WTC11 (cell line): Measurements from ENCODE around the gene NENF. TPM values are rescaled to one million over a fixed set of nuclear protein-coding genes. Genes with fewer than 3 reads are reported as not detected.

Source experiments
- ATAC-seq: fragments of 200-7000 bp; cut with Tn5 transposase; 2 replicates; pipeline ENCODE4 v1.10.0; 2021; ENCODE audit warnings: mild to moderate bottlenecking, moderate library complexity
- CTCF ChIA-PET: fragments of 300-600 bp; sonication (Branson Sonifier 250); formaldehyde crosslinking; loops from one replicate; lab custom pipeline; 2021; ENCODE audit warnings: antibody characterized with exemption; lab: Charles Lee
- POLR2A ChIA-PET: fragments of 350-600 bp; sonication (Branson Sonifier 250); formaldehyde crosslinking; loops from one replicate; lab custom pipeline; 2021; ENCODE audit warnings: antibody characterized with exemption; lab: Charles Lee
- DNase-seq: peaks from one replicate; pipeline ENCODE4 v3.0.0; 2021; ENCODE audit warnings: low spot score
- H3K27ac Mint-ChIP-seq: 2 replicates; pipeline ENCODE4 v1.8.0; 2021; ENCODE audit warnings: mixed read lengths
- H3K27me3 Mint-ChIP-seq: 2 replicates; pipeline ENCODE4 v1.8.0; 2021; ENCODE audit warnings: low read depth, mild to moderate bottlenecking, moderate library complexity, mixed read lengths
- H3K36me3 Mint-ChIP-seq: 2 replicates; pipeline ENCODE4 v1.8.0; 2021; ENCODE audit warnings: mixed read lengths
- H3K4me1 Mint-ChIP-seq: 2 replicates; pipeline ENCODE4 v1.8.0; 2022; ENCODE audit warnings: mixed read lengths
- H3K4me3 Mint-ChIP-seq: 2 replicates; pipeline ENCODE4 v1.8.0; 2021; ENCODE audit warnings: mild to moderate bottlenecking, moderate library complexity, mixed read lengths
- H3K9me3 Mint-ChIP-seq: 2 replicates; pipeline ENCODE4 v1.8.0; 2021; ENCODE audit warnings: mixed read lengths
- AFF4 ChIP-seq: sonication (generic); formaldehyde crosslinking; IDR thresholded peaks from 2 replicates; pipeline ENCODE4 v1.8.1; 2023; ENCODE audit warnings: mild to moderate bottlenecking, missing genetic modification reagents, borderline replicate concordance
- ATF1 ChIP-seq: sonication (generic); formaldehyde crosslinking; IDR thresholded peaks from 2 replicates; pipeline ENCODE4 v1.8.1; 2023; ENCODE audit warnings: mild to moderate bottlenecking, moderate library complexity, missing genetic modification reagents
- FOXJ3 ChIP-seq: sonication (generic); formaldehyde crosslinking; IDR thresholded peaks from 2 replicates; pipeline ENCODE4 v1.9.0; 2021; ENCODE audit warnings: missing genetic modification reagents, mild to moderate bottlenecking, borderline replicate concordance
- HMGA2 ChIP-seq: fragments of 250-450 bp; sonication (Bioruptor Pico); IDR thresholded peaks from 2 replicates; pipeline ENCODE4 v1.4.0; 2021; ENCODE audit warnings: mild to moderate bottlenecking, moderate library complexity
- JUN ChIP-seq: sonication (generic); formaldehyde crosslinking; IDR thresholded peaks from 2 replicates; pipeline ENCODE4 v1.8.0; 2023; ENCODE audit warnings: mild to moderate bottlenecking, missing genetic modification reagents
- MYBL2 ChIP-seq: sonication (generic); formaldehyde crosslinking; IDR thresholded peaks from 2 replicates; pipeline ENCODE4 v1.8.1; 2023; ENCODE audit warnings: mild to moderate bottlenecking, moderate library complexity, missing genetic modification reagents
- NR2C2 ChIP-seq: sonication (generic); formaldehyde crosslinking; IDR thresholded peaks from 2 replicates; pipeline ENCODE4 v1.8.0; 2022; ENCODE audit warnings: mild to moderate bottlenecking, missing genetic modification reagents
- PRDM15 ChIP-seq: sonication (generic); formaldehyde crosslinking; IDR thresholded peaks from 2 replicates; pipeline ENCODE4 v1.8.0; 2022; ENCODE audit warnings: missing genetic modification reagents
- RELA ChIP-seq: sonication (generic); formaldehyde crosslinking; IDR thresholded peaks from 2 replicates; pipeline ENCODE4 v1.8.1; 2022; ENCODE audit warnings: missing genetic modification reagents, mild to moderate bottlenecking, borderline replicate concordance
- TEAD4 ChIP-seq: sonication (generic); formaldehyde crosslinking; IDR thresholded peaks from 2 replicates; pipeline ENCODE4 v1.8.0; 2022; ENCODE audit warnings: mild to moderate bottlenecking, missing genetic modification reagents
- ZNF263 ChIP-seq: sonication (generic); formaldehyde crosslinking; IDR thresholded peaks from 2 replicates; pipeline ENCODE4 v1.8.1; 2022; ENCODE audit warnings: low read depth, mild to moderate bottlenecking, moderate library complexity, missing genetic modification reagents
- ZNF281 ChIP-seq: sonication (generic); formaldehyde crosslinking; IDR thresholded peaks from 2 replicates; pipeline ENCODE4 v1.8.0; 2023; ENCODE audit warnings: mild to moderate bottlenecking, missing genetic modification reagents
- total RNA-seq: library from RNA; stranded (reverse); gene quantifications from 3 replicates; pipeline ENCODE4 v1.2.3, GENCODE V29; 2021
- TF ChIP-seq, protein P1 (sequence below): sonication (generic); formaldehyde crosslinking; IDR thresholded peaks from 2 replicates; pipeline ENCODE4 v1.8.0; 2022; ENCODE audit warnings: mild to moderate bottlenecking, missing genetic modification reagents
- TF ChIP-seq, protein P2 (sequence below): fragments of 200-600 bp; IDR thresholded peaks from 2 replicates; pipeline ENCODE4 v1.8.0; 2022; ENCODE audit warnings: antibody characterized with exemption
- TF ChIP-seq, protein P3 (sequence below): sonication (generic); formaldehyde crosslinking; IDR thresholded peaks from 2 replicates; pipeline ENCODE4 v1.8.1; 2022; ENCODE audit warnings: missing genetic modification reagents, borderline replicate concordance

The NENF gene
- total RNA-seq, 1 experiment from 2014 or later = 27.3 TPM

DNA sequence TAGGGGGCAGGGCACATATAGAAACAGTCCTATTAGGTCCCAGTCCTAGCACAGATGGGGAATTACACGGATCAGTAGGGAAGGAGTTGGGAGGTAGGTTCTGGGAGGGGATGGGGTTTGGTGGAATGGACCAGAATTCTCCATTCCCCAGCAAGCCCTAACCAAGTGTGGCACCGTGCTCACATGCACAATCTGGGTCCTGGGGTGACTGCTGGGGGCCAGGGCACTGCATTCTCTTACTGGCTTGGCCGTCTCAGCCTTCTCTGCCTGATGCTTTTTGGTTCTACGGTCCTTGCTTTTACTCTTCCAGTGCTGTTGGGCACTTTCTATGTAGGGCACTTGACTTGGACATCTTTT lies 53.9 kb downstream of the NENF start:
- Mint-ChIP-seq H3K27ac (no peak overlapping the region), H3K4me3 (no peak overlapping the region), H3K36me3 (no peaks in the 10 kb centered on the region), H3K27me3 (no peaks in the 10 kb centered on the region), H3K9me3 (no peaks in the 10 kb centered on the region), H3K4me1 (peaks cover 13% of the 10 kb centered on the region)
- DNase-seq (no peak), ATAC-seq (no peak)
- ChIA-PET POLR2A (no interaction called here), CTCF (no interaction called here)
- no peak for TF ChIP-seq FOXJ3
- TF ChIP-seq, protein P1, sequence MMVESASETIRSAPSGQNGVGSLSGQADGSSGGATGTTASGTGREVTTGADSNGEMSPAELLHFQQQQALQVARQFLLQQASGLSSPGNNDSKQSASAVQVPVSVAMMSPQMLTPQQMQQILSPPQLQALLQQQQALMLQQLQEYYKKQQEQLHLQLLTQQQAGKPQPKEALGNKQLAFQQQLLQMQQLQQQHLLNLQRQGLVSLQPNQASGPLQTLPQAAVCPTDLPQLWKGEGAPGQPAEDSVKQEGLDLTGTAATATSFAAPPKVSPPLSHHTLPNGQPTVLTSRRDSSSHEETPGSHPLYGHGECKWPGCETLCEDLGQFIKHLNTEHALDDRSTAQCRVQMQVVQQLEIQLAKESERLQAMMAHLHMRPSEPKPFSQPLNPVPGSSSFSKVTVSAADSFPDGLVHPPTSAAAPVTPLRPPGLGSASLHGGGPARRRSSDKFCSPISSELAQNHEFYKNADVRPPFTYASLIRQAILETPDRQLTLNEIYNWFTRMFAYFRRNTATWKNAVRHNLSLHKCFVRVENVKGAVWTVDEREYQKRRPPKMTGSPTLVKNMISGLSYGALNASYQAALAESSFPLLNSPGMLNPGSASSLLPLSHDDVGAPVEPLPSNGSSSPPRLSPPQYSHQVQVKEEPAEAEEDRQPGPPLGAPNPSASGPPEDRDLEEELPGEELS (CRISPR knock-in tag) = no peak
- TF ChIP-seq RELA = no peak
- no peak for TF ChIP-seq HMGA2
- TF ChIP-seq MYBL2 (CRISPR knock-in tag) = no peak
- no peak for TF ChIP-seq NR2C2 (CRISPR knock-in tag)
- TF ChIP-seq ZNF263 (CRISPR knock-in tag) = no peak
- TF ChIP-seq PRDM15 (CRISPR knock-in tag) = no peak
- TF ChIP-seq, protein P2, sequence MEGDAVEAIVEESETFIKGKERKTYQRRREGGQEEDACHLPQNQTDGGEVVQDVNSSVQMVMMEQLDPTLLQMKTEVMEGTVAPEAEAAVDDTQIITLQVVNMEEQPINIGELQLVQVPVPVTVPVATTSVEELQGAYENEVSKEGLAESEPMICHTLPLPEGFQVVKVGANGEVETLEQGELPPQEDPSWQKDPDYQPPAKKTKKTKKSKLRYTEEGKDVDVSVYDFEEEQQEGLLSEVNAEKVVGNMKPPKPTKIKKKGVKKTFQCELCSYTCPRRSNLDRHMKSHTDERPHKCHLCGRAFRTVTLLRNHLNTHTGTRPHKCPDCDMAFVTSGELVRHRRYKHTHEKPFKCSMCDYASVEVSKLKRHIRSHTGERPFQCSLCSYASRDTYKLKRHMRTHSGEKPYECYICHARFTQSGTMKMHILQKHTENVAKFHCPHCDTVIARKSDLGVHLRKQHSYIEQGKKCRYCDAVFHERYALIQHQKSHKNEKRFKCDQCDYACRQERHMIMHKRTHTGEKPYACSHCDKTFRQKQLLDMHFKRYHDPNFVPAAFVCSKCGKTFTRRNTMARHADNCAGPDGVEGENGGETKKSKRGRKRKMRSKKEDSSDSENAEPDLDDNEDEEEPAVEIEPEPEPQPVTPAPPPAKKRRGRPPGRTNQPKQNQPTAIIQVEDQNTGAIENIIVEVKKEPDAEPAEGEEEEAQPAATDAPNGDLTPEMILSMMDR = no peak
- no peak for TF ChIP-seq ZNF281 (CRISPR knock-in tag)
- TF ChIP-seq, protein P3, sequence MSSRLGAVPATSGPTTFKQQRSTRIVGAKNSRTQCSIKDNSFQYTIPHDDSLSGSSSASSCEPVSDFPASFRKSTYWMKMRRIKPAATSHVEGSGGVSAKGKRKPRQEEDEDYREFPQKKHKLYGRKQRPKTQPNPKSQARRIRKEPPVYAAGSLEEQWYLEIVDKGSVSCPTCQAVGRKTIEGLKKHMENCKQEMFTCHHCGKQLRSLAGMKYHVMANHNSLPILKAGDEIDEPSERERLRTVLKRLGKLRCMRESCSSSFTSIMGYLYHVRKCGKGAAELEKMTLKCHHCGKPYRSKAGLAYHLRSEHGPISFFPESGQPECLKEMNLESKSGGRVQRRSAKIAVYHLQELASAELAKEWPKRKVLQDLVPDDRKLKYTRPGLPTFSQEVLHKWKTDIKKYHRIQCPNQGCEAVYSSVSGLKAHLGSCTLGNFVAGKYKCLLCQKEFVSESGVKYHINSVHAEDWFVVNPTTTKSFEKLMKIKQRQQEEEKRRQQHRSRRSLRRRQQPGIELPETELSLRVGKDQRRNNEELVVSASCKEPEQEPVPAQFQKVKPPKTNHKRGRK (CRISPR knock-in tag) = no peak
- TF ChIP-seq TEAD4 = no peak

GRCh38 chr1:212487286-212487685 lies 54.6 kb downstream of the NENF start:
- DNase-seq (no peak), ATAC-seq (no peak)
- Mint-ChIP-seq H3K9me3 (no peaks in the 10 kb centered on the region), H3K4me1 (peaks cover 13% of the 10 kb centered on the region), H3K27ac (no peak overlapping the region), H3K36me3 (no peaks in the 10 kb centered on the region), H3K27me3 (no peaks in the 10 kb centered on the region), H3K4me3 (no peak overlapping the region)
- CTCF ChIA-PET = no interaction called here
- POLR2A ChIA-PET = no interaction called here
- TF ChIP-seq AFF4 (CRISPR knock-in tag) (no peak), ATF1 (CRISPR knock-in tag) (no peak), JUN (CRISPR knock-in tag) (no peak)
- TF ChIP-seq, protein P3 (CRISPR knock-in tag) = no peak
- TF ChIP-seq, protein P2 = no peak
